ENCODE measurements around the gene TRIM44.
"Not testable (repeated sequence)": the region's sequence is repeated elsewhere in the genome, so short reads cannot be mapped to it uniquely, and the experiment has no call there.

The TRIM44 gene

DNA sequence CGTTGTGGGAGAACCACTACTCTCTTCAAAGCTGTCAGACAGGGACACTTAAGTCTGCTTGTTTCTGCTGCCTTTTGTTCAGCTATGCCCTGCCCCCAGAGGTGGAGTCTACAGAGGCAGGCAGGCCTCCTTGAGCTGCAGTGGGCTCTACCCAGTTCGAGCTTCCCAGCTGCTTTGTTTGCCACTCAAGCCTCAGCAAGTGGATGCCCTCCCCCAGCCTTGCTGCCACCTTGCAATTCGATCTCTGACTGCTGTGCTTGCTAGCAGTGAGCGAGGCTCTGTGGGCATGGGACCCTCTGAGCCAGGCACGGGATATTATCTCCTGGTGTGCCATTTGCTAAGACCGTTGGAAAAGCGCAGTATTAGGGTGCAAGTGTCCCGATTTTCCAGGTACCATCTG lies 116.4 kb downstream of the TRIM44 start:
- H3K36me3 Mint-ChIP-seq (ENCODE audit: low read depth); H3K27me3 Mint-ChIP-seq; H3K4me1 Mint-ChIP-seq (ENCODE audit: low read depth); H3K27ac Mint-ChIP-seq; intact Hi-C loops (cut with micrococcal nuclease); H3K4me3 Mint-ChIP-seq: not testable (repeated sequence)
- H3K9me3 Mint-ChIP-seq = peaks cover 35% of the 10 kb centered on the region

DNA sequence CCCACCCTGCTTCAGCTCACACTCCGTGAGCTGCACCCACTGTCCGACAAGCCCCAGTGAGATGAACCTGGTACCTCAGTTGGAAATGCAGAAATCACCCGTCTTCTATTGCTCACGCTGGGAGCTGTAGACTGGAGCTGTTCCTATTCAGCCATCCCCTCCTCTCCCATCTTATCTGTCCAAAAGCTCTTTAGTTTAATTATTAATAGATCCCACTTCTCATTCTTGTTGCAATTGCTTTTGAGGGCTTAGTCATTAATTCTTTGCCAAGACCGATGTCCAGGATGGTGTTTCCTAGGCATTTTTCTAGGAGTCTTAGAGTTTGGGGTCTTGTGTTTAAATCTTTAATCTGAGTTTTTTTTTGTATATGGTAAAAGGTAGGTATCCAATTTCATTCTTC lies 116.8 kb downstream of the TRIM44 start:
- H3K4me3 Mint-ChIP-seq = no peak overlapping the region
- H3K9me3 Mint-ChIP-seq = peaks cover 35% of the 10 kb centered on the region
- no peak overlapping the region for H3K27ac Mint-ChIP-seq
- no peaks in the 10 kb centered on the region for H3K27me3 Mint-ChIP-seq
- intact Hi-C loops (cut with micrococcal nuclease) = no loop called here
- peaks cover 7% of the 10 kb centered on the region for H3K36me3 Mint-ChIP-seq (ENCODE audit: low read depth)
- H3K4me1 Mint-ChIP-seq (ENCODE audit: low read depth) = no peaks in the 10 kb centered on the region

DNA sequence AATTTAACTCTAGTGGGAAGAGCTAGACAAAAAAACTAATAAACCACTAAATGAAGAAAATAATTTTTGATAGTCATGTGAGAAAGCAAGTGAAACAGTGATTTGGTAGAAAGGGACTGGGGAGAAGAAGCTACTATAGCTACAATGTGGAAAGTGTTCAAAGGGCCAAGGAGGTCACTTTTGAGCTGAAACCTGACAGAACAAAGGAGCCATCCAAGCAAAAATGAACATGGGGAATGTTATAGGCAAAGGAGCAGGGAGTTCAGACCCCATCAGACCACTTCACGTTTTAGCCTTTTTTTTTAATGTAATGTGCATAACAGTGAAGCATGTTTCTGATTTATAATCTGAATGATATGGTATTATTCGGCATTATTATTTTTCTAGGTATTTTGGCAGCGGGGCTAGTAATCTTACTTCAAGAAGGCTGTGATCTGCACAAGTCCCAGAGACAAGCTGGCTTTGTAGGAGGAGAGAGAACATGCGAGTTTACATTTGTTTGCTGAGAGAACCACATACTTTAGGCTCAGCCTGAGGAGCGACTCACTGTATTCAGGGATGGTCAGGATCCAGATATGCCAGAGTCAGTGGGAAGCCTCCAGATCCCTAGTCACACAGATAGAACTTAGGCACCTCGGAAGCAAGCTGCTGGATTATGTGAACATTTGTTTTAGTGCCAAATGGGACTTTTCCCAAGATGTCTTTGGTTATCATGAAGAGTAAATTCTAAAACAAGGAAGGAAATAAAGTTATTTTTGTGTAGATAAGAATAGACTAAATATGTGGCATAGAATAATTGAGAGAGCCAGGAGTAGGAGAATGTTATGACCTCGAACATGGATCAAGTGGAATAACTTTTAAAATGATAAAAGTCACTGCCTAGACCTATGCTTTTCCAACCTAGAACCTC lies 118.6 kb downstream of the TRIM44 start:
- H3K4me1 Mint-ChIP-seq (ENCODE audit: low read depth) = no peaks in the 10 kb centered on the region
- peaks cover 31% of the 10 kb centered on the region for H3K9me3 Mint-ChIP-seq
- H3K36me3 Mint-ChIP-seq (ENCODE audit: low read depth) = peaks cover 9% of the 10 kb centered on the region
- intact Hi-C loops (cut with micrococcal nuclease) = no loop called here
- no peaks in the 10 kb centered on the region for H3K27me3 Mint-ChIP-seq
- no peak overlapping the region for H3K4me3 Mint-ChIP-seq
- no peak overlapping the region for H3K27ac Mint-ChIP-seq

DNA sequence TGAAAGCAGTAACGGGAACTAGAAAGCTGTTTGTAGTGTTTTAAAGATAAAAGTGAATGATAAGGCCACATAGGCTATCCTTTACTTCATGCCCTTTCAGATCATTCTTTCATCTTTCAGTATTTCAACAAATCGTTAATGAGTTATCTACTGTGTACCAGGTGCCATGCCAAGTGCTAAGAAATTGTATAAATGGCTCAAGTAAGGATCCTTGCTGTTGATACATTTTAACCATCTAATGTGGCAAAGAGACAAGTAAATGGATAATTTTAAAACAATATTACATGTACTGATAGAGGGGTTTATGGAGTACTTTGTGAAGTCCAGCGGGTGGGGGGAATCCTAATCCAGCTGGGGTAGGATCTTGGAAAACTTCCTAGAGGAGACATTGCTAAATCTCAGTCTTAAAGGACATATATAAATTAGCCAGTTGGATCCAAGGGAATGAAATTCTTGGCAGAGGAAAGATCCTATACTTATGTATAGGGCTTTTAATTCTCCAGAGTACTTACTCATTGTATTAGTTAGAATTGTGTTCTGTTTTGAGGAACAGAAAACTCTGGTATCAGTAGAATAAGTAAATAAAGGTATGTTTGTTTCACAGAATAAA lies 119.4 kb downstream of the TRIM44 start:
- no peak overlapping the region for H3K27ac Mint-ChIP-seq

DNA sequence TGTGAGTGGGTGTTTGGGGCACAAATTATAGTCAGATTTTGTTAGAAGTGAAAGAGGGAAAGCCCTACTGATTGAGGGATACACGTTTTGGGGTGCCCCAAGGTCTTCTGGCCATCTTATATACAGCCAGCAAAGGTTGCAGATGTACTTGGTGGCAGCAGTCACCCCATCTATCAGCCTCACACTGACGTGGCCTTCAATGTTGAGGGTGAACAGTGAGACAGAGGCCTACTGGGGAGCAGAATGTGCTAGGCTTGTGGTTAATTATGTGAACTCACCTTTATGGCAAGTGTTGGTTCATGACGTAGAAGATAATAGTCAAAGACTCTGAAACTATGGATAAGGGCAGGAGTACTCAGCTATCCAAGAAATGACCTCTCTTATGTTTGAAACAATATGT lies 121.2 kb downstream of the TRIM44 start:
- Mint-ChIP-seq H3K9me3 (peaks cover 7% of the 10 kb centered on the region), H3K36me3 (ENCODE audit: low read depth) (peaks cover 9% of the 10 kb centered on the region), H3K27ac (no peak overlapping the region), H3K27me3 (no peaks in the 10 kb centered on the region), H3K4me1 (ENCODE audit: low read depth) (no peaks in the 10 kb centered on the region), H3K4me3 (no peak overlapping the region)
- intact Hi-C loops (cut with micrococcal nuclease) = no loop called here

More for the DNA sequence above, 119.4 kb downstream of the TRIM44 start:
- intact Hi-C loops (cut with micrococcal nuclease) = no loop called here
- peaks cover 23% of the 10 kb centered on the region for H3K9me3 Mint-ChIP-seq
- peaks cover 16% of the 10 kb centered on the region for H3K36me3 Mint-ChIP-seq (ENCODE audit: low read depth)
- H3K4me1 Mint-ChIP-seq (ENCODE audit: low read depth) = no peaks in the 10 kb centered on the region
- no peaks in the 10 kb centered on the region for H3K27me3 Mint-ChIP-seq
- no peak overlapping the region for H3K4me3 Mint-ChIP-seq

DNA sequence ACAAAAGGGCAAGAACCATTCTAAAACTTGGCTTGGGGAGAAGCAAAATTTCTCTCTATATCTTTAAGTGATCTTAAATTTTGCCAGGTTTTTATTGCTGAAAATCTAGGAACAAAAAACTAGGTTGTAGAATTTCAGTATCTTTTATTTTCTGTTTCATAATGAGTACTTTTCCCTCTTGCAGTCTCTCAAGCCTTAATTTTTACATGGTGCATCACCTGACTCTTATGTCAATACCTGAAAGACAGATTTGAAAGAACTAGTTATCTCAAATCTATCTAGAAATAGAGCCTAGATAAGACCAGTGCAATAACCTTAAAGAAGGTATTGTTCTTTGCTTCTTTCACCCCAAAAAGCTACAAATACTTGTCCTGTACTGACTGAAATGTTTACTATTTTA lies 122.1 kb downstream of the TRIM44 start:
- no peak overlapping the region for H3K4me3 Mint-ChIP-seq
- H3K27ac Mint-ChIP-seq = no peak overlapping the region
- H3K36me3 Mint-ChIP-seq (ENCODE audit: low read depth) = peaks cover 9% of the 10 kb centered on the region
- H3K9me3 Mint-ChIP-seq = no peaks in the 10 kb centered on the region
- no peaks in the 10 kb centered on the region for H3K27me3 Mint-ChIP-seq
- no peaks in the 10 kb centered on the region for H3K4me1 Mint-ChIP-seq (ENCODE audit: low read depth)
- intact Hi-C loops (cut with micrococcal nuclease) = no loop called here

DNA sequence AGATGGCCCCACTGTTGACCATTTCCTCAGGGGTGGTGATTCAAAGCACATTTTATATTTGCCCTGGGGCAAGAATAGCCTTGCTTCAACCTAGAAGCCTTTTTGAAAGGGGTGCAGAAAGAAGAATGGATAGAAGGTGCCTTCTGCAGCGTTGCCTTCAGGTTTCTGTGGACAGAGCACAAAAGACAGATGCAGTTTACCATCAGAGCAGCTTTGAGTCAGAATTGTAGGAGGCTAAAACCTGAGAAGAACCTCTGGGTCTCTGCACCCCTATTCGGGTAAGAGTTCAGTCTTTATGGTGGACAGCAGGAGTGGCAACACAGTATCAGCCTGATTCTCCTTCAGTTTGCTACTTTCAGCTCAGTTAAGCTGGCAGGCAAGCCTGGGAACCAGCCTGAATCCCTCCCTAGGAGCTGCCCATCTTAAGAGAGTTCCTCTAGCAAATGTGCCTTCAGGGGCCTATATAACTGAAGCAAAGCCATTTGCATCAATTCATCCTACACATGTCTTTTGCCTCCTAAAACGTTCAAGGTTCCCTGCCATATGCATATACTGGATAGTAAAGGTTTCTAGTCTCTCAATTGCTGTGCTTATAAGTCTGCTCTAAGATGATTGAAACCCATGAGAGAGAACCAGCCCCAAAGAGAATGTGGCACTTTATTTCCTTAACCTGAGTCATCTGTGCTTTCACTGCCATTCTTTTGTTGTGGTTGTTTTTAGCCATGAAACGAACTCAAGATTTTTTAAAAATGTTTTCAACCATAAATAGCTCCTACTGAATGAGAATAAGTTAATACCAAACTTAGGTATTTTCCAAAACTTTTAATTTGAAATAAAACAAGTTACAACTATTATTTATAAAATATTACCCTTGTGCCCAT lies 123.0 kb downstream of the TRIM44 start:
- H3K4me1 Mint-ChIP-seq (ENCODE audit: low read depth) = no peaks in the 10 kb centered on the region

DNA sequence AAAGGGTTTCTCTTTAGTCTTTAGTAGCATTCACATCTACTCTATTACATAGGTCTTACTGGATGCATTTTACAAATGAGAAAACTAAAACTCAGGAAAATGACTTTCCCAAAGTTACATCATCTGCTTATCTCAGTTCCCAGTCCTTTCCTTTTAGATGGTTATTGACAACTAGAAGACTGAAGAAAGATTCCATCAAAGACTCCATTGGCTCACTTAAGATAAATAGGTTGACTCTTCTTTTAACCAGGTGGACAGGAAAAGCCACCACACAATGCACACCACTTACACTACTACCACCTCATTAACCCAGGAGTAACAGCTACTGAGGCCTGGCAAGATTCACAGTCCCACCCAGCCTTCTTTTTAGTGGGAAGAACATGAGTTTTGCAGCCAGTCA lies 123.6 kb downstream of the TRIM44 start:
- Mint-ChIP-seq H3K27ac (no peak overlapping the region), H3K4me1 (ENCODE audit: low read depth) (no peaks in the 10 kb centered on the region)
- intact Hi-C loops (cut with micrococcal nuclease) = no loop called here

More for the DNA sequence above, 123.0 kb downstream of the TRIM44 start:
- no peak overlapping the region for H3K4me3 Mint-ChIP-seq
- no peaks in the 10 kb centered on the region for H3K27me3 Mint-ChIP-seq
- H3K27ac Mint-ChIP-seq = no peak overlapping the region
- H3K9me3 Mint-ChIP-seq = no peaks in the 10 kb centered on the region
- intact Hi-C loops (cut with micrococcal nuclease) = no loop called here
- peaks cover 9% of the 10 kb centered on the region for H3K36me3 Mint-ChIP-seq (ENCODE audit: low read depth)

DNA sequence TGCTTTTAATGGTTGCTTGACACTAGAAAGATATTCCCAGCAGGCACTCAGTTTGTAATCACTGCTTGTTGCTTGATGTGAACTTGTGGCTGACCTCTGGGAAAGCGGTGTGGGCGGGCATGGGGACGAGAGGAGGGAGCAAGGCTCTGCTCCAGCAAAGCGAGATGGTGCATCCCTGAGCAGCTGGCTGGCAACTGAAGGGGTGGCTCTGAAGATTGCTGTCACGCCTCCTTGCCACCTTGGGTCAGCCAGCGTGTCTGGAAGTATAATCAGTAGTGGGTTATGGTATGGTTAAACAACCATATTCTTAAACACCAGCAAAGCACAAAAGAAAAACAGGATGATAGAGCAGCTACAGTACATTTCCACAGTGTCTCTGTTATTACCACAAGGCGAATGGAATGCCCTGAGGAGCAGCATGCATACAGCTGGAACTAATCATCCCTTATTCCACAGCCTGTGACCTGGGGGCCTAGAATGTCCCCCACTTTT lies 124.5 kb downstream of the TRIM44 start:
- Mint-ChIP-seq H3K36me3 (ENCODE audit: low read depth) (peaks cover 19% of the 10 kb centered on the region), H3K4me1 (ENCODE audit: low read depth) (no peaks in the 10 kb centered on the region), H3K27me3 (no peaks in the 10 kb centered on the region), H3K9me3 (no peaks in the 10 kb centered on the region), H3K4me3 (no peak overlapping the region), H3K27ac (no peak overlapping the region)
- intact Hi-C loops (cut with micrococcal nuclease) = no loop called here

More for the DNA sequence above, 123.6 kb downstream of the TRIM44 start:
- Mint-ChIP-seq H3K4me3 (no peak overlapping the region), H3K9me3 (no peaks in the 10 kb centered on the region), H3K27me3 (no peaks in the 10 kb centered on the region), H3K36me3 (ENCODE audit: low read depth) (peaks cover 10% of the 10 kb centered on the region)

DNA sequence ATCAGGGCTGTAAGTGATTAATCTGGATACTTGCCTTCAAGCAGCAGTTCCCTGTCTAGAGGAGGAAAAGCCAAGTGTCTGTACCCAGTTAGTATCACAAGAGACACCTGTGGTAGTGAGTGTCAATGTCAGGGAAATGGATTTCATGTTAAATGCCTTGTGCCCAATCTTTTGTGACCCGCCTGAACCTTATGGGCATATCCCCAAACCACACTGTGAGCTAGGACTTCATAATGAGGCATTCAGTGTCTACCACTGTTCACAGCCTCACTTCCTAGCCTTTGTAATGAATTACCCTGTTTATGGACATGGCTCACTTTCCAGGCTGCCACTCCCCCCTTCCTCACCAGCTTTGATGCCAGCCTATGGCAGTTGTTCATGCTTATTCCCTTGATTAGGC lies 125.1 kb downstream of the TRIM44 start:
- no peak overlapping the region for H3K4me3 Mint-ChIP-seq
- H3K4me1 Mint-ChIP-seq (ENCODE audit: low read depth) = no peaks in the 10 kb centered on the region

DNA sequence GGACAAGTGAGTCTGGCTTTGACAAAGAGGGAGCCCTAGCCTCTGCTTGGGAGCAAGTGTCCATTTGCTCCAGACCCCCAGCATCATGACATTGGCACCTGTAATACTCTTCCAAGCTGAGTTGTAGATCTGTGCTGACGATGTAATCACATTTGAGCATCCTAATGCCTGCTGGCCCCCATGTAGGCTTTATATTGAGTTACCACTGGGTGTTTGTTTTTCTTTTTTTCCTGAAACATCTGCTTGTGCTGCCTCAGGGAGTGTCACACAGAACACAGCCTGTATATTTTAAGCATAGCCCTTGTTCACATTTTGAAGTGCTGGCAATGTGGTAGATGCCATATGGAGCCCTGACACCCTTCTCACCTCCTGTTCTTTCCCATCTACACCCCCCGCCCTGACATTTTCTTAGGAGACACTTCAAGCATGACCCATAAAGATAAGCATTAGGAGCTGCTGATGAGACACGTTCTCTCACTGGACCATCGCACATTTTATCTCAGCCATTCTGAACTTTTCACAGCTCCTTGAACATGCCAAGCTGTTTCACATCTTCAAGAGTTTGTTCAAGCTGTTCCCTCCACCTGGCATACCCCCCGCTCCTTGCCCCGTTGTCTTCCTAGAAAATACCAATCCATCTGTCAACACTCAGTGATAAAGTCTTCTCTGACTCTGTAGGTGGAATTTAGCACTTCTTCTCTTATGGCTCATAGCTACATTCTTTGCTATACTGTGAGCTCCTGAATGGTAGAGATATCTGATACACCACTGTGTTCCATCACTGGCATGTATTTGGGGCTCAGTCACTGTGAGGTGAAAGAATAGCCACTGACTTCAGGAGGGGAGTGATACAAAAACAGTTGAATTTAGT lies 128.7 kb downstream of the TRIM44 start:
- Mint-ChIP-seq H3K27me3 (no peaks in the 10 kb centered on the region), H3K36me3 (ENCODE audit: low read depth) (peaks cover 25% of the 10 kb centered on the region), H3K9me3 (no peaks in the 10 kb centered on the region), H3K4me3 (no peak overlapping the region), H3K27ac (no peak overlapping the region), H3K4me1 (ENCODE audit: low read depth) (no peaks in the 10 kb centered on the region)
- intact Hi-C loops (cut with micrococcal nuclease) = no loop called here

More for the DNA sequence above, 125.1 kb downstream of the TRIM44 start:
- Mint-ChIP-seq H3K27me3 (no peaks in the 10 kb centered on the region), H3K27ac (no peak overlapping the region), H3K36me3 (ENCODE audit: low read depth) (peaks cover 21% of the 10 kb centered on the region), H3K9me3 (no peaks in the 10 kb centered on the region)
- intact Hi-C loops (cut with micrococcal nuclease) = no loop called here

DNA sequence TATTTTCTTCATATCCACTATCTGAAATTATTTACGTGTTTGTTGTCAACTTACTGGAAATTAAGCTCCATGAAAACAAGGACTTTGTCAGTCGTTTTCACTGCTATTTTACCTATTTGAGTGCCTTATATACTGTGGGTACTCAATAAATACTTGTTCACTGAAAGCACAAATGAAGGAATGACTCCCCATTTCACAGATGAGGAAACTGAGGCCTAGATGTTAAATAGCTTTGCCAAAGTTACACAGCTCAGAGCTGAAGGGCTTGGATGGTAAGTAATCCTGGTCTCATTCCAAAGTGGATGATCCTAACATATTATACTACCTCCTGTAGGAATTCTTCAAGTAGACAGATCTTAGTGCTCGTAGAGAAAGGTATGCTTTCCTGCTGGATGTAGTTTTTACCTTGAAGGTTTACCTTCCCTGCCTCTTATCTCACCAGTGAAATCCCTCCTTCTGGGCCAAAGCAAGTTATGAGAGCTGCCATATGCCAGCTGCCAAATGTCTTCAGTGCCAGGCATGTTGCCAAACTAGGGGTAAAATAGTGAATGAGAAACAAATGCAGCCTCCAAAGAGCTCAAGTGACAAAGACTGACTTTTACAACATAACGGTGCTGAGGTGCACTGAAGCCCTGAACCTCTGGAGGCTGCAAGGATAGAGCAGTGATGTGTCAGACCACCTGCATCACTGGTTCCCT lies 129.7 kb downstream of the TRIM44 start:
- H3K27me3 Mint-ChIP-seq = no peaks in the 10 kb centered on the region
- H3K4me1 Mint-ChIP-seq (ENCODE audit: low read depth) = no peaks in the 10 kb centered on the region
- H3K4me3 Mint-ChIP-seq = no peak overlapping the region
- H3K9me3 Mint-ChIP-seq = no peaks in the 10 kb centered on the region
- peaks cover 18% of the 10 kb centered on the region for H3K36me3 Mint-ChIP-seq (ENCODE audit: low read depth)
- intact Hi-C loops (cut with micrococcal nuclease) = no loop called here
- no peak overlapping the region for H3K27ac Mint-ChIP-seq

DNA sequence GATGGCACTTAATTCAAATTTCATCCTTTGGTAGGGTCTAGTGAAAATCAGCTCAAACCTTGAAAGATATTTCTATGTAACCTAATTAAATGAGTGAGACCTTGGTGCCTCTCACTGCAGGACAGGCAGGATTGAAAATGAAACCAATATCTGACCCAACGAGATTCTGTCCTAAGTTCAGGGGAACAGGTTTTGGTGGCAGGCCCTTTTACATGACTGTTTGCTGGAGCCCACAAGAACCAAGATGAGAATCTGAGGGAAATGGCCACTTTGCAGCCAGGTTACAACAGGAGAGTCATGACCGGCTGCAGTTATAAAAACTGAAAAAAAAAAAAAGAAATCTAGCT lies 130.2 kb downstream of the TRIM44 start:
- Mint-ChIP-seq H3K36me3 (ENCODE audit: low read depth) (peaks cover 18% of the 10 kb centered on the region), H3K9me3 (no peaks in the 10 kb centered on the region), H3K4me1 (ENCODE audit: low read depth) (no peaks in the 10 kb centered on the region), H3K27ac (no peak overlapping the region), H3K27me3 (no peaks in the 10 kb centered on the region), H3K4me3 (no peak overlapping the region)
- intact Hi-C loops (cut with micrococcal nuclease) = no loop called here
